HG03060 (cell line): ENCODE measurements around the gene SELENON.

Experiments used
- ATAC-seq: cut with Tn5 transposase; IDR thresholded peaks from one replicate; pipeline ENCODE4 v1.9.1; 2021; ENCODE audit warnings: low read depth, moderate number of reproducible peaks; ENCODE audit not compliant: unreplicated experiment

The SELENON gene

GRCh38 chr1:25808481-25809244, 8.7 kb downstream of the SELENON start:
- no peak for ATAC-seq

DNA sequence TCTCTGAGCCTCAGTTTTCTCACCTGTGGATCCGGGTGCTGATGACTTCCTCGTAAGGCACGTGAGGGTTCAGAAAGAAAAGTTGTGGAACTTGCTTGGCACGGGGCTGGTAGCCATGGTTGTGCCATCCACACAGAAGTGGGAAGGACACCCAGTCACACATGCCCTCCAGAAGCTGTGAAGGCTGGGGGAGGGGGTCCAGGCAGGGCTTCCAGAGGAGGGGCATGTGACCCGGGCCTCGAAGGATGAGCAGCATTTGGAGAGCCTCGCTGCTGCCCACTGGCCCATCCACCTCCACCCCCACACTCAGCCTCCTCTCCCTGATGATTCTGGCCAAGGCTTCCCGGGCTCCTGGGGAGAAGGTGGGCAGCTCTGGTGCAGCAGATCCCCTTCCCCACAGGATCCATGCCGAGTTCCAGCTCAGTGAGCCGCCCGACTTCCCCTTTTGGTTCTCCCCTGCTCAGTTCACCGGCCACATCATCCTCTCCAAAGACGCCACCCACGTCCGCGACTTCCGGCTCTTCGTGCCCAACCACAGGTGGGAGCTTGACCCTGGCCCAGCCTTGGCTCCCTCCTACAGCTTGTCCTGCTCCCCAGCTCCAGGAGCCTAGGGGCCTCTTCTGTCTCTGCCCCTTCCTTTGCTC, 9.4 kb downstream of the SELENON start:
- no peak for ATAC-seq

- ATAC-seq, result no peak
These were observed 9.9 kb downstream of the SELENON start for GRCh38 chr1:25809929-25810328.

- ATAC-seq, result no peak
These were observed 10.6 kb downstream of the SELENON start for GRCh38 chr1:25810341-25811299.

DNA sequence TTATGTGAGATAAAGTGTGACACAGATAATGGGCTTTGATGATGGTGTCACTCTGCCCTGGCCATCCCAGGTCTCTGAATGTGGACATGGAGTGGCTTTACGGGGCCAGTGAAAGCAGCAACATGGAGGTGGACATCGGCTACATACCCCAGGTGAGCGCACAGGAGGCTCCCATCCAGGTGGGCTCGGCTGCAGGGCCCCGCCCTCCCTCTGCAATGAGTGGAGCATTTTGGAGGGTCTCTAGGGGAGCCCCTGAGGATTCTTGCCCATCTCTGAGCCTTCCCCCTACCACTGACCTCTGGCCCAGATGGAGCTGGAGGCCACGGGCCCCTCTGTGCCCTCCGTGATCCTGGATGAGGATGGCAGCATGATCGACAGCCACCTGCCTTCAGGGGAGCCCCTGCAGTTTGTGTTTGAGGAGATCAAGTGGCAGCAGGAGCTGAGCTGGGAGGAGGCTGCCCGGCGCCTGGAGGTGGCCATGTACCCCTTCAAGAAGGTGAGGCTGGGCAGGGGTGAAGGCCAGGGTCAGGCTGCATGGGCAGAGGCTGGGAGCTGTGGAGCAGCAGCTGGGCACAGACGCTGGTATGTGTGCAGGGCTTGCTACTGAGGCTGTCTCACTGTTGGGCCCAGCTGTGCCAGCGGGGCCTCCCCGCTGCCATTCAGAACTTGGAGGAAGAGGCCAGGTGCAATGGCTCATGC, 11.5 kb downstream of the SELENON start:
- no peak for ATAC-seq

- no peak for ATAC-seq
These were observed 13.2 kb downstream of the SELENON start for GRCh38 chr1:25813071-25813733.

DNA sequence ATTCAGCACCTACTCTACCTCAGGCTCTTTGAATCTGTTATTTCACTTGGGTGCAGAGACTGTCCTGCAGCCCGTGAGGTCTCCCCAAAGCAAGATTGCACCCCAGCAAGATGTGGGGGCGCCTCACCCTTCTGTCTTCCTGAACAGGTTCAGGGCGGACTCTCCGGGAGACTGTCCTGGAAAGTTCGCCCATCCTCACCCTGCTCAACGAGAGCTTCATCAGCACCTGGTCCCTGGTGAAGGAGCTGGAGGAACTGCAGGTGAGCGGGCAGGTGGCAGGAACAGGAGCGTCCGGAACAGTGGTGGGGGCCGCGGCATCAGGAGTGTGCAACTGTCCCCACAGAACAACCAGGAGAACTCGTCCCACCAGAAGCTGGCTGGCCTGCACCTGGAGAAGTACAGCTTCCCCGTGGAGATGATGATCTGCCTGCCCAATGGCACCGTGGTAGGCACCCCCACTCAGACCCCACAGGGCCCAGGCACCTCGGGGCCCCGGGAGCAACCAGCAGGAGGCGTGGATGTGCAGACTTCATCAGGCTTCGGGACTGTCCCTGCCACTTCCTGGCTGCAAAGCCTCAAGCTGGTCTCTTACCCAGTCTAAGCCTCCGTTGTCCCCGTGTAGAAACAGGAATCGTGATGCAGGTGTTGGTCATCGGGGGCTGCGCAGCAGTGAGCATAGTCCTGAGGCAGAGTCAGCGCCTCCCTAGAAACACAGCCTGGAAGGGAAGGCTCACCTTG, 13.9 kb downstream of the SELENON start:
- ATAC-seq, result no peak

- ATAC-seq, result no peak
These were observed 14.6 kb downstream of the SELENON start for GRCh38 chr1:25814549-25815087.

- no peak for ATAC-seq
These were observed 15.5 kb downstream of the SELENON start for GRCh38 chr1:25815208-25816111.

DNA sequence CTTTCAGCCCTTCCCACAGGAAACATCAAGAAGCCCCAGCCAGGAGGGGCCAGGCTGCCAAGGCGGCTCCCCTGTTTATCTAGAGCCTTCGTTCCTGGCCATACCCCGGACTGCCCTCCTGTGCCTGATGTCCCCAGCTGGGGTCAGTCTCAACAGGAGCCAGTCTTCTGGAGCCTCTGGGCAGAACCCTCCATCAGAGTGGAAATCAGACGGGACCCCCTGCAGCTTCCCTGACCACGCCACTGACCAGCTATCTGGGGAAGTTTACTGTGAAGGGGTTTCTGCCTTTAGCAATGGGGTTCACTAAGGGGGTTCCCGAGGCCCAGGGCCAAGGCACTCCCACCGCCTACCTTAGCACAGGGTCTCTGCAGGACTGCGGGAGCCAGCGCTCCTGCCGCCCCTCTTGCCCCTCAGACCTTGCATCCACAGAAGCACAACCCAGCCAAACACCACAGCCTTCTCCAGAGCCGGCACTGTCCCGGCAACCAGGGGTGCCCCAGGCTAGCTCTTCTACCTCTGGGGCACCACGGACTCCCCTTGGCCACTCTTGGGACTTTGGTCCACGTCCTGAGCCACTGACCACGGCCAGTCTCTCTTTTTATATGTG, 16.2 kb downstream of the SELENON start:
- ATAC-seq, result no peak

DNA sequence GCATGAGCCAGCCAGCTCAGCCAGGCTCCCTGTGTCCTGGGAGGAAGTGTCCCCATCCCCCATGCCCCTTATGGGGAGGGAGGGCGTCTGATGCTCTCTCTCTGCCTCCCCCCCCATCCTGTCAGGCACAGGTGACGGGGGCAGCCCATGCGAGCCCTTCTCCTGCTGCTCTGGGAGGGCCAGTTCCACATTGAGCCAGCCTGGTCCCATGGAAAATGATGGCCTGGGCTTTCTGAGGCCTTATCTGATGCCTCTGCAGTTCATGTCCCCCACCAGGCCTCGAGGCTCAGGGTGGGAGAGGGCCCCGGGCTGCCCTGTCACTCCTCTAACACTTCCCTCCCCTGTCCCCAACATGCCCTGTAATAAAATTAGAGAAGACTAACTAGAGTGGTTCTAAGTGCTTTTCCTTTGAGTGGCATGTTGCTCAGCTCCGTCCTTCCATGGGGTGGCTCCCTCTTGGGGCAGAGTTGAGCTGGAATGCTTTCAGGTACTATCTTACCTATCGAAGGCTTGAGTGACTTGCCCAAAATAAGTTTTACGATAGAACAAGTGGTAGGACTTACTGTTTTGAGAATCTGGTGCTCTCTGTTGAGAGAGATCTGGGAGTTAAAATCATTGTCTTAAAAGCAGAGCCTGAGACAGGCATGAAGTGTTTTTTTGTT, 18.0 kb downstream of the SELENON start:
- ATAC-seq, result no peak

DNA sequence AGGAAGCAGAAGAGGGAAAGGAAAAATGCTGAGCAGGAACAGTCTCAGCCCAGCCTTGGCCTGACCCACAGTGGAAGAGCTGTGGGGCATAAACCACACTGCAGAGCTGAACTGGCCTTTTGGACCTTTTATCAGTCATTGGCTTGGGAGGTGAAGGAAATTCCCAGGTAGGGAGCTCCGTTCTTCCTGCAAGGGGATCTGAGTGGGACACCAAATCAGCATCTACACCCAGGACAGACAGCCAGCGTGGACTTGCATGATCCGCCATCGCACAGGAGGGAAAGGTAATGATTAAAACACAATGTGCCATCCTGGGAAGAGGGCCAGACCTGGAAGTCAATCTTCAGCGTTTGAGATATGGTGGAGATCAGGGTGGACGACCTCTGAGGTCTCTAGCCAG, 18.6 kb downstream of the SELENON start:
- ATAC-seq, result no peak

DNA sequence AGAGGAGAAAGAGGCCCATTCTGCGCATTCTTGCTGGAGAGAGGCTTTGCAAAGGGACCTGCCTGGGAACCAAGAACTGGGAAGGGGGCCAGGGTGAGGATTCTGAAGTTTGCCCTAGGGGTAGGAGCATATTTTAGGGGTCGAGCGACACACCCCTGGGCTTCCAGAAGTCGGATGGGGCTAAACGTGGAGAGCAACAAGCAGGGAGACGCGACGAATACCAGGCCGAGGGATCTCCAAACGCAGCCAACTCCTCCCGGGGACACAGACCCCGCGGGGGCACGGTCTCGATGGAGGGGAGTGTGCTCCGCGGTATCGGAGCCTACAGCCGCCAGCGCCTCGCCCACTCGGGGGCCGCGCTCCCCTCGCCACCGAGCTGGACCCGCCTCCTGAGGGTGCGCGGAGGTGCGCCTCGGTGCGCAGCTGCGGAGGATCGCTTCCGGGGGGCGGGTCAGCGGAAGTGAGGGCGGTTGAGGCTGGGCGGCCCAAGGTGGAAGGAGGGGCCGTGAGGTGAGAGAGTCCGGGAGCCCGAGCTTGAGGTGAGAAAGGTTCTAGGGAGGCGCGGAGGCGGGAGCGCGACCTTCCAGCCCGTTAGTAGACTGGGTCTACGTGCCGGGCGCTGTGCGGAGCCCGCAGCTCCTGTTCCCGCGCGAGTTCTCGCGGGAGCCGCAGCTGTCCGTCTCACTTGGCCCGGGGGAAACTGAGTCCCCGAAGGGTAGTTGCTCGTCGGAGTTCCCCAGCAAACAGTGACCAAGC, 19.7 kb downstream of the SELENON start, which contains the start of gene MTFR1L:
TSS of gene MTFR1L (plus strand) at position 464 of the 756 bp plus-strand sequence. CDS start 3,151 bp downstream, outside the sequence.
- ATAC-seq, result peak; percentile 52

DNA sequence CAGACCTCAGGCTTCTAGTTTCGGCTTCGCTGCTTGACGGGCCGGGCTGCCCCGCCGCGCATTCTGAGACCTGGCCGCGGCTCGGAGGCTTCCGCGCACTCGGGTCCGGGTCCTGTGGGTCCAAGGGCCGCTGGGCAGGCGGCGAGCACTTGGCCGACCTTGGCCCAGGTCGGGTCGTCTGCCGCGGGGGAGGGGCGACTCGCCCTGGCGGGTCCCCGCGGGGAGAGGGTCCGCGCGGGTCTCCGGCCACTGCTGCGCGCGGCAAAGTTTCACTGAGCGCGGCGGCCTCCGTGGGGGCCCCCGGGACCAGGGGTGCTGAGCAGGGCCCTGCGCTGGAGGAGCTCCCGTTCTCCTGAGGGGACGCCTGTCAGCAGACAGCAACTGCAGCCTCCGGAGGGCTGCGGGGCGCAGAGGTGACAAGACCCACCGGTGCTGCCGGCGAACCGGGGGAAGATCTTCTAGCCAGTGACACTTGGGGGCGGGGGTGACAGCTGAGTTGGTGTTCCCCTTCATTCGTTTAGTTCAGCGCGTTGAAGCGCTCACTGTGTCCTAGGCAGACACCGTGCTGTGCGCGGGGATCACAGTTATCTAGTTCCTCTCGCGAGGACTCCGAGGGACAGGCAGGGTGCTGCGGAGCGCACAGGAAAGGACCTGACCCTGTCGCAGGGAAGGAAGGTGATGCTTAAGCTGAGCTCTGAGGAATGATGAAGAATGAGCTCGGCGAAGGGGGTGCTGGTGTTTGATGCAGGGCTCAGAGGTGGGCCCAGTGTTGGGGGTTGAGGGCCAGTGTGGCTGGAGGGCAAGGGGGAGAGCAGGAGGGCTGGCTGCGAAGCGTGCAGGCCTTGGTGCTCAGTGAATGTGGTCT, 20.5 kb downstream of the SELENON start:
- ATAC-seq, result peak; percentile 47

DNA sequence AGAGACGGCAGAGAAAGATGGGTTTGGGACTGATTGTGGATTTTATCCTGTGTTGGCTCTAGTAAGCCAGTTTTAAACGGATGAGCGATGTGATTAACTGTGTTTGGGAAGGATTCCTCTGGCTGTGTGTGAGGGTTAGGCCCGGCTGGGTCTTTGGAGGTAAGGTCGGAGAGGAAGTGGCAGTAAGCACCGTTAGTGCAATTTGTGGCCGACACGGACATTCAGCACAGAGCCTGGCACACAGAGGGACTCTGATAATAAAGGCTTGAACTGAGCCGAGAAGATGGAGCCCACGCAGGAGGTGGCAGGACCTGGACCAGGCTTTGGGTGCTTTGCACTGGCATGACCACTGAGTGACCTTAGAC, 21.1 kb downstream of the SELENON start:
- no peak for ATAC-seq
